Measurements from ENCODE around the gene PRKAR2A.
A peak's percentile ranks its signal among the peaks of the same experiment; 100 is the strongest.
"Not testable (repeated sequence)": the region's sequence is repeated elsewhere in the genome, so short reads cannot be mapped to it uniquely, and the experiment has no call there.

PRKAR2A gene

GRCh38 chr3:48734541-48734940, 113.1 kb downstream of the PRKAR2A start:
- not testable (repeated sequence) for DNase-seq (ENCODE audit: extremely low read depth in 1 of 2, low read depth in 1 of 2)

GRCh38 chr3:48733752-48734518, 113.7 kb downstream of the PRKAR2A start:
- DNase-seq (ENCODE audit: extremely low read depth in 1 of 2, low read depth in 1 of 2): not testable (repeated sequence)

- no peak for DNase-seq (ENCODE audit: extremely low read depth in 1 of 2, low read depth in 1 of 2)
Observed at GRCh38 chr3:48727511-48727910, 120.2 kb downstream of the PRKAR2A start.

GRCh38 chr3:48725185-48725855, 122.4 kb downstream of the PRKAR2A start:
- not testable (repeated sequence) for DNase-seq (ENCODE audit: extremely low read depth in 1 of 2, low read depth in 1 of 2)

GRCh38 chr3:48723725-48724124, 123.9 kb downstream of the PRKAR2A start:
- no peak for DNase-seq (ENCODE audit: extremely low read depth in 1 of 2, low read depth in 1 of 2)

- DNase-seq (ENCODE audit: extremely low read depth in 1 of 2, low read depth in 1 of 2): not testable (repeated sequence)
Observed at GRCh38 chr3:48723293-48723692, 124.4 kb downstream of the PRKAR2A start.

- peak; percentile 97 to 99 for DNase-seq (ENCODE audit: extremely low read depth in 1 of 2, low read depth in 1 of 2)
Observed at GRCh38 chr3:48716982-48717746, 130.5 kb downstream of the PRKAR2A start, which contains the start of gene IP6K2. Gene IP6K2 (minus strand): TSS chr3:48717221. CDS start chr3:48695291, 21,930 bp downstream.

GRCh38 chr3:48716508-48716981, 131.1 kb downstream of the PRKAR2A start:
- no peak for DNase-seq (ENCODE audit: extremely low read depth in 1 of 2, low read depth in 1 of 2)

GRCh38 chr3:48715174-48715800, 132.4 kb downstream of the PRKAR2A start:
- no peak for DNase-seq (ENCODE audit: extremely low read depth in 1 of 2, low read depth in 1 of 2)

- DNase-seq (ENCODE audit: extremely low read depth in 1 of 2, low read depth in 1 of 2): no peak
Observed at GRCh38 chr3:48711727-48712126, 135.9 kb downstream of the PRKAR2A start.

- no peak for DNase-seq (ENCODE audit: extremely low read depth in 1 of 2, low read depth in 1 of 2)
Observed at GRCh38 chr3:48709051-48709461, 138.6 kb downstream of the PRKAR2A start.

GRCh38 chr3:48708481-48708889, 139.2 kb downstream of the PRKAR2A start:
- DNase-seq (ENCODE audit: extremely low read depth in 1 of 2, low read depth in 1 of 2): no peak

GRCh38 chr3:48707157-48707556, 140.5 kb downstream of the PRKAR2A start:
- DNase-seq (ENCODE audit: extremely low read depth in 1 of 2, low read depth in 1 of 2): no peak

- no peak for DNase-seq (ENCODE audit: extremely low read depth in 1 of 2, low read depth in 1 of 2)
Observed at GRCh38 chr3:48702320-48702920, 145.3 kb downstream of the PRKAR2A start.

GRCh38 chr3:48700731-48701405, 146.8 kb downstream of the PRKAR2A start:
- DNase-seq (ENCODE audit: extremely low read depth in 1 of 2, low read depth in 1 of 2): no peak

- DNase-seq (ENCODE audit: extremely low read depth in 1 of 2, low read depth in 1 of 2): no peak
Observed at GRCh38 chr3:48698891-48699290, 148.8 kb downstream of the PRKAR2A start.

- DNase-seq (ENCODE audit: extremely low read depth in 1 of 2, low read depth in 1 of 2): no peak
Observed at GRCh38 chr3:48697952-48698351, 149.7 kb downstream of the PRKAR2A start.

- DNase-seq (ENCODE audit: extremely low read depth in 1 of 2, low read depth in 1 of 2): no peak
Observed at GRCh38 chr3:48696601-48697000, 151.1 kb downstream of the PRKAR2A start.

All from stimulated activated CD8-positive, alpha-beta memory T cell treated with anti-CD3 and anti-CD28 coated beads, Interleukin-7, amount 100 ng/mL, for 48 hours (primary cell).